ENCODE results near the gene LIN7B. TPM values are rescaled to one million over a fixed set of nuclear protein-coding genes. Genes with fewer than 3 reads are reported as not detected.

The LIN7B gene
- total and polyA plus RNA-seq, 2 of the 13 experiments (the other 11 are each of a cell fraction or from before 2014, with no cell fraction given): 5.3 to 7.6 TPM

- TF ChIP-seq TIGD3 (CRISPR knock-in tag; IDR thresholded peaks at IDR 0.05; ENCODE audit: borderline replicate concordance) (no peak), DMAP1 (CRISPR knock-in tag; IDR thresholded peaks at IDR 0.05) (peak; percentile 36; the same call in 1 of the 2 replicates), FOXP1 (IDR thresholded peaks at IDR 0.05) (no peak), FOXP1 (CRISPR knock-in tag; IDR thresholded peaks at IDR 0.05) (no peak), RCOR2 (CRISPR knock-in tag; IDR thresholded peaks at IDR 0.05) (no peak), ZNF207 (IDR thresholded peaks at IDR 0.05; ENCODE audit: borderline replicate concordance) (no peak), ETV6 (CRISPR knock-in tag; conservative IDR thresholded peaks at IDR 0.05) (no peak), ATF1 (CRISPR knock-in tag; IDR thresholded peaks at IDR 0.05) (no peak), ZNF747 (CRISPR knock-in tag; IDR thresholded peaks at IDR 0.05; ENCODE audit: borderline replicate concordance) (no peak), SMARCC2 (IDR thresholded peaks at IDR 0.05) (no peak), REPIN1 (CRISPR knock-in tag; IDR thresholded peaks at IDR 0.05; ENCODE audit: borderline replicate concordance, low read depth) (no peak), ZNF883 (CRISPR knock-in tag; IDR thresholded peaks at IDR 0.05; ENCODE audit: not compliant biosample characterization) (peak; percentile 70), CBX1 (IDR thresholded peaks at IDR 0.05; ENCODE audit: low read depth) (no peak), ASH2L (IDR thresholded peaks at IDR 0.05; ENCODE audit: insufficient read length, low read depth, low read length) (peak; percentile 10), HNF4G (IDR thresholded peaks at IDR 0.05; ENCODE audit: borderline replicate concordance, low read depth, low read length) (no peak), HNF4G (CRISPR knock-in tag; IDR thresholded peaks at IDR 0.05; ENCODE audit: borderline replicate concordance, low read depth) (0 out of 2 replicates have a peak, but pooled peaks have one; percentile 14), GATAD1 (CRISPR knock-in tag; IDR thresholded peaks at IDR 0.05) (no peak), ZNF841 (CRISPR knock-in tag; IDR thresholded peaks at IDR 0.05; ENCODE audit: borderline replicate concordance) (no peak), RFXAP (CRISPR knock-in tag; IDR thresholded peaks at IDR 0.05; ENCODE audit: borderline replicate concordance) (0 out of 2 replicates have a peak, but pooled peaks have one; percentile 37), ZNF710 (CRISPR knock-in tag; IDR thresholded peaks at IDR 0.05; ENCODE audit: borderline replicate concordance) (no peak), MYNN (CRISPR knock-in tag; IDR thresholded peaks at IDR 0.05; ENCODE audit: low read depth) (no peak), ZNF782 (CRISPR knock-in tag; IDR thresholded peaks at IDR 0.05; ENCODE audit: borderline replicate concordance) (no peak), RNF219 (CRISPR knock-in tag; IDR thresholded peaks at IDR 0.05) (no peak)
- TF ChIP-seq, protein P1, sequence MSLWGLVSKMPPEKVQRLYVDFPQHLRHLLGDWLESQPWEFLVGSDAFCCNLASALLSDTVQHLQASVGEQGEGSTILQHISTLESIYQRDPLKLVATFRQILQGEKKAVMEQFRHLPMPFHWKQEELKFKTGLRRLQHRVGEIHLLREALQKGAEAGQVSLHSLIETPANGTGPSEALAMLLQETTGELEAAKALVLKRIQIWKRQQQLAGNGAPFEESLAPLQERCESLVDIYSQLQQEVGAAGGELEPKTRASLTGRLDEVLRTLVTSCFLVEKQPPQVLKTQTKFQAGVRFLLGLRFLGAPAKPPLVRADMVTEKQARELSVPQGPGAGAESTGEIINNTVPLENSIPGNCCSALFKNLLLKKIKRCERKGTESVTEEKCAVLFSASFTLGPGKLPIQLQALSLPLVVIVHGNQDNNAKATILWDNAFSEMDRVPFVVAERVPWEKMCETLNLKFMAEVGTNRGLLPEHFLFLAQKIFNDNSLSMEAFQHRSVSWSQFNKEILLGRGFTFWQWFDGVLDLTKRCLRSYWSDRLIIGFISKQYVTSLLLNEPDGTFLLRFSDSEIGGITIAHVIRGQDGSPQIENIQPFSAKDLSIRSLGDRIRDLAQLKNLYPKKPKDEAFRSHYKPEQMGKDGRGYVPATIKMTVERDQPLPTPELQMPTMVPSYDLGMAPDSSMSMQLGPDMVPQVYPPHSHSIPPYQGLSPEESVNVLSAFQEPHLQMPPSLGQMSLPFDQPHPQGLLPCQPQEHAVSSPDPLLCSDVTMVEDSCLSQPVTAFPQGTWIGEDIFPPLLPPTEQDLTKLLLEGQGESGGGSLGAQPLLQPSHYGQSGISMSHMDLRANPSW (CRISPR knock-in tag; IDR thresholded peaks at IDR 0.05; ENCODE audit: borderline replicate concordance): no peak
Measured at GRCh38 chr19:49149652-49150105, 35.5 kb downstream of the LIN7B start (continued).

All from HepG2 (cell line).